PC-9 (cell line): ENCODE results near the gene HNRNPH3. TPM values are rescaled to one million over a fixed set of nuclear protein-coding genes. Genes with fewer than 3 reads are reported as not detected.

Source experiments
- BruUV-seq: library from RNA; stranded (reverse); fragments of 400-500 nt; replicated peaks from 2 replicates; lab custom pipeline; 2021; lab: Mats Ljungman, UMichigan
- CTCF ChIA-PET: fragments of 300-600 bp; sonication (Branson Sonifier 250); formaldehyde crosslinking; loops from one replicate; lab custom pipeline; 2022; ENCODE audit warnings: antibody characterized with exemption; lab: Charles Lee
- POLR2A ChIA-PET: fragments of 300-600 bp; sonication (Branson Sonifier 250); formaldehyde crosslinking; loops from one replicate; lab custom pipeline; 2022; ENCODE audit warnings: antibody characterized with exemption; ENCODE audit not compliant: unreplicated experiment; lab: Charles Lee
- DNase-seq, 2 experiments: peaks; one replicate each; pipeline versions ENCODE4 v3.0.0 to v3.0.0-alpha.2; 2015 to 2022; ENCODE audit warnings: mixed read lengths in 1 of 2
- H2AFZ ChIP-seq: fragments of 200-600 bp; sonication (generic); 2 replicates; pipeline ENCODE4 v1.8.1; 2017; ENCODE audit warnings: antibody characterized with exemption
- H3F3A ChIP-seq: fragments of 200-600 bp; sonication (generic); 2 replicates; pipeline ENCODE4 v1.8.1; 2017; ENCODE audit warnings: antibody characterized with exemption, mild to moderate bottlenecking, low read depth; ENCODE audit not compliant: insufficient read depth
- H3K27ac ChIP-seq: fragments of 200-600 bp; sonication (generic); 2 replicates; pipeline ENCODE4 v1.6.1; 2016; ENCODE audit warnings: mixed run types
- H3K27me3 ChIP-seq: fragments of 200-600 bp; sonication (generic); 2 replicates; pipeline ENCODE4 v1.6.1; 2016; ENCODE audit warnings: low read depth, mixed run types; ENCODE audit not compliant: insufficient read depth
- H3K36me3 ChIP-seq: fragments of 200-600 bp; sonication (generic); 2 replicates; pipeline ENCODE4 v1.6.1; 2016; ENCODE audit warnings: low read depth, mixed run types
- H3K4me1 ChIP-seq: fragments of 200-600 bp; sonication (generic); replicated peaks from 2 replicates; pipeline ENCODE4 v1.6.1; 2016; ENCODE audit warnings: mixed run types; ENCODE audit not compliant: insufficient read depth
- H3K4me2 ChIP-seq: fragments of 200-600 bp; sonication (generic); 2 replicates; pipeline ENCODE4 v1.6.1; 2017; ENCODE audit warnings: mixed run types
- H3K4me3 ChIP-seq: fragments of 200-600 bp; sonication (generic); 2 replicates; pipeline ENCODE4 v1.6.1; 2016; ENCODE audit warnings: mixed run types
- H3K79me2 ChIP-seq: fragments of 200-600 bp; sonication (generic); 2 replicates; pipeline ENCODE4 v1.6.1; 2017; ENCODE audit warnings: low read depth, mixed run types
- H3K9me2 ChIP-seq: fragments of 200-600 bp; sonication (generic); 2 replicates; pipeline ENCODE4 v1.8.1; 2017; ENCODE audit warnings: mild to moderate bottlenecking; ENCODE audit not compliant: insufficient read depth
- H3K9me3 ChIP-seq: fragments of 200-600 bp; sonication (generic); 2 replicates; pipeline ENCODE4 v1.8.1; 2016; ENCODE audit warnings: low read depth; ENCODE audit not compliant: insufficient read depth
- H4K20me1 ChIP-seq: fragments of 200-600 bp; sonication (generic); 2 replicates; pipeline ENCODE4 v1.8.1; 2017; ENCODE audit not compliant: insufficient read depth
- CTCF ChIP-seq: fragments of 200-600 bp; sonication (generic); conservative IDR thresholded peaks from 2 replicates; pipeline ENCODE4 v1.6.1; 2017; ENCODE audit warnings: mixed run types, antibody characterized with exemption, mild to moderate bottlenecking, moderate library complexity
- EZH2 ChIP-seq: fragments of 200-600 bp; sonication (generic); IDR thresholded peaks from 2 replicates; pipeline ENCODE4 v1.8.0; 2017; ENCODE audit warnings: antibody characterized with exemption, low read depth
- intact Hi-C: fragments of 100-400 bp; cut with micrococcal nuclease; formaldehyde crosslinking; loops from one replicate; pipeline ENCODE4 v1.10.0; 2022; ENCODE audit not compliant: unreplicated experiment
- total RNA-seq: library from RNA; stranded (reverse); gene quantifications from 2 replicates; pipeline ENCODE4 v1.2.3, GENCODE V29; 2021

Gene HNRNPH3
- total RNA-seq, 1 experiment from 2014 or later, result 175 TPM

DNA sequence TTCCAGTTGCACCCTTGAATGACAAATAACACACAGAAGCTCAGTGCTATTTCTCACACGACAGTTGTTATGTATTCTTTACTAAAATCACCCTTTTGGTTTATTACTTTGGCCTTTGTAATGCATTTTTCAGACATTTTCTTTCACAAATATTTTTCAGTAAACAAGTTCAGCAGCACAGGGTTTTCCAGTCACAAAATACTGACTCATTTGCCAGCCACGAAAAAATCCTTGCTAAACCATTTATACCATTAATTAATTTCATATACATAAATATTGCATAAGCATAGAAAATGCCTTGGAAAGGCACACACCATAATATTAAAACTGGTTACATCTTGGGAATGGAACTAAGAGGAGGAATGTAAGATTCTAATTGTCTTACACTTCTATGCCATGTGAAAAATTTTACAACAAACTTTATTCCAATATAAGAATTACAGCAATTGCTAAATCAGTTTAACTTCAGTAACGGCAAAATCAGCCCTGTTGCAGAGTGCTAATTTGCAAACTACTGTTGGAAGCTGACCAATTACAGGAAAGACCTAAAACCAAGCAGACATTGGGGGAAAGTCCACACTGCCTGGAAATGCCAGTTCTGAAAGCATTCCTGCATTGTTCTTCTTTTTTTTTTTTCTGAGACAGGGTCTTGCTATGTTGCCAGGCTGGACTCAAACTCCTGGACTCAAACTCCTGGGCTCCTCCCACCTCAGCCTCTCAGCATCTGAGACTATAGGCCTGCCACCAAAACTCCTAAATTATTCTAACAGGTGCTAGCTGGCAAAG, 32.4 kb downstream of the HNRNPH3 start:
- H2AFZ ChIP-seq, result no peak overlapping the region
- no peaks in the 10 kb centered on the region for H3K9me3 ChIP-seq
- TF ChIP-seq EZH2 (no peak), CTCF (no peak)
- no peak overlapping the region for H3K4me3 ChIP-seq
- no peaks in the 10 kb centered on the region for H3K4me1 ChIP-seq
- H3K27ac ChIP-seq, result no peak overlapping the region
- no peaks in the 10 kb centered on the region for H3K9me2 ChIP-seq
- CTCF ChIA-PET, result no interaction called here
- H3K36me3 ChIP-seq, result peaks cover 14% of the 10 kb centered on the region; the same call in 1 of the 2 replicates
- POLR2A ChIA-PET, result no interaction called here
- H3K4me2 ChIP-seq, result no peak overlapping the region
- intact Hi-C loops, result no loop called here
- H3F3A ChIP-seq, result no peaks in the 10 kb centered on the region; the same call in 1 of the 2 replicates
- DNase-seq, result no peak
- no peaks in the 10 kb centered on the region for H3K79me2 ChIP-seq
- no TSS peak for BruUV-seq
- no peaks in the 10 kb centered on the region for H3K27me3 ChIP-seq
- H4K20me1 ChIP-seq, result no peaks in the 10 kb centered on the region

- ChIA-PET POLR2A (no interaction called here), CTCF (no interaction called here)
- H3K79me2 ChIP-seq, result no peaks in the 10 kb centered on the region
- no peak for DNase-seq
- no TSS peak for BruUV-seq
- H3K36me3 ChIP-seq, result peaks cover 14% of the 10 kb centered on the region; the same call in 1 of the 2 replicates
- H3K4me2 ChIP-seq, result no peak overlapping the region
- H3K27me3 ChIP-seq, result no peaks in the 10 kb centered on the region
- TF ChIP-seq EZH2, result no peak
- TF ChIP-seq CTCF, result no peak
- H3K9me2 ChIP-seq, result no peaks in the 10 kb centered on the region
- no peaks in the 10 kb centered on the region; the same call in 1 of the 2 replicates for H3F3A ChIP-seq
- H3K4me1 ChIP-seq, result no peaks in the 10 kb centered on the region
- H3K4me3 ChIP-seq, result no peak overlapping the region
- no peak overlapping the region for H2AFZ ChIP-seq
- H4K20me1 ChIP-seq, result no peaks in the 10 kb centered on the region
- no peaks in the 10 kb centered on the region for H3K9me3 ChIP-seq
- intact Hi-C loops, result no loop called here
- no peak overlapping the region for H3K27ac ChIP-seq
Observed at GRCh38 chr10:68365611-68366010, 33.7 kb downstream of the HNRNPH3 start.

- TF ChIP-seq EZH2, result no peak
- peaks cover 15% of the 10 kb centered on the region for H3K36me3 ChIP-seq
- no TSS peak for BruUV-seq
- H3K9me3 ChIP-seq, result no peaks in the 10 kb centered on the region
- no peaks in the 10 kb centered on the region for H3K79me2 ChIP-seq
- CTCF ChIA-PET, result no interaction called here
- POLR2A ChIA-PET, result no interaction called here
- H3K4me1 ChIP-seq, result no peaks in the 10 kb centered on the region
- H3K27me3 ChIP-seq, result no peaks in the 10 kb centered on the region
- no peak overlapping the region for H3K27ac ChIP-seq
- no peak overlapping the region for H2AFZ ChIP-seq
- intact Hi-C loops, result no loop called here
- no peak overlapping the region for H3K4me3 ChIP-seq
- no peak for DNase-seq
- no peaks in the 10 kb centered on the region for H3K9me2 ChIP-seq
- no peaks in the 10 kb centered on the region for H4K20me1 ChIP-seq
- no peaks in the 10 kb centered on the region; the same call in 1 of the 2 replicates for H3F3A ChIP-seq
- no peak overlapping the region for H3K4me2 ChIP-seq
Observed at GRCh38 chr10:68366600-68366999, 34.7 kb downstream of the HNRNPH3 start.
